NCI-H446 (cell line): ENCODE results near the gene PPIB.

Experiments used
- DNase-seq, 2 experiments: peaks; one replicate each; lab custom pipeline; 2025; lab: John Stamatoyannopoulos, UW

Gene PPIB

DNA sequence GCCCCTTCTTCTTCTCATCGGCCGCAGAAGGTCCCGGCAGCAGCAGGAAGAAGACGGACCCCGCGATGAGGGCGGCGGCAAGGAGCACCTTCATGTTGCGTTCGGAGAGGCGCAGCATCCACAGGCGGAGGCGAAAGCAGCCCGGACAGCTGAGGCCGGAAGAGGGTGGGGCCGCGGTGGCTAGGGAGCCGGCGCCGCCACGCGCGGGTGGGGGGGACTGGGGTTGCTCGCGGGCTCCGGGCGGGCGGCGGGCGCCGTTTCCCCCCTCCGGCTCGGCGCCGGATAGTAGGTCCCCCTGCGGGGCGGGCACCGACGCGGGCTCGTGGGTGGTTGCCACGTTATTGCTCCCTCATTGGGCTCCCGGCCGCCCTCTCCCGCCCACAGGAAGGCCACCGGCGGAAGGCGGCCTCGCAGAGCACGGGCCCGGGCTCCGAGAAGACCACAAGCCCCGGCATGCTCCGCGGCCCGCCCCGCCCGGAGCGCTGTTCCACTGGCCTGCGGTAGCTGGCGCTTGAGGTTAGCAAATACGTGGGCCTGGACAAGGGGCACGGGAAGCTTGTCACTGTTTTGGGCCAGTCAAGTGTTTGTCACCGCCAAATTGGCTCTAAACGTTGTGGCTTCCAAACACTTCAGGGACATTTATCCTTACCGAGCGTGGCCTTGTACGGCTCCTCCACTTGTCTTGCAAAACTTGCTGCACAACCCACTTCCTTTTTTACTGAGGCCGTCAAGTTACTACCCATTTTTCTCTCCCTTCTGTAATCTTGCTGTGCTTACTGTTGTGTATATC is at the start of gene PPIB:
TSS of gene PPIB (minus strand) at position 154 of the 790 bp plus-strand sequence. CDS start at position 118, 36 bp downstream.
- peak; percentile 81 to 96 for DNase-seq

DNA sequence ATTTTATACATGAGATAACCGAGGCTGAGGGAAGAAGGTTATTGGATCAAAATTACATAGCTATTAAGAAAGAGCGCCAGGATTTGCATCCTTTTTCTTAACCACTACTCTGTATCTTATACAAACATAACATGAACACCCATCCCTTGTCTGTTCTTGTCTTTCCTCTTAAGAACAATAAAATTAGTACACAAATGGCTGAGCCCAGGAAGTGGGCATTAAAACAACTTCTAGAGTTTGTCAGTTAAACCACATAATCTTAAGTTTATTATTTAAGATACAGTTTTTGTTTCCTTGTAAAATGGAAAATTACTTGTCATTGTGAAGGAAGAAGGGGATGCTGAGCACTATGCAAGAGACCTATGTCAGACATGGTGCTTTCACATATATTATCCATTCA is 48.9 kb upstream of the PPIB start:
- no peak for DNase-seq

DNA sequence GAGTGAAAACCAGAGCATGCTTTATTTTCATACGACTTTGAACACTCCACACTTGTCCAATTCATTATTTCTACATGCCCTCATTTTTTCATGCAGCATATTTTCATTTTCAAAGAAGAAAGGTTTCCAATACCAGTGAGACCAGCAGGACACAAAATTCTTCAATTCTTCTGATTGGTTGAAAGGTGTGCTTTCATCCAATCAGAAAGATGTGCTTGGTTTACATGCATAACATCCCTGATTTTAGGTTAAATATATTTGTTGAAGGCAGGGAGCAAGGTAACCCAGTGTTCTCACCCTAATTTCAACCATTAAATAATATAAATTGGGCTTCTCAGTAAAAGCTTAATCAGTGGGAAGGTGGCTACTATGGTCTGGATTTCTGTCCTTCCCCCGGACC is 47.5 kb upstream of the PPIB start:
- DNase-seq = no peak

DNA sequence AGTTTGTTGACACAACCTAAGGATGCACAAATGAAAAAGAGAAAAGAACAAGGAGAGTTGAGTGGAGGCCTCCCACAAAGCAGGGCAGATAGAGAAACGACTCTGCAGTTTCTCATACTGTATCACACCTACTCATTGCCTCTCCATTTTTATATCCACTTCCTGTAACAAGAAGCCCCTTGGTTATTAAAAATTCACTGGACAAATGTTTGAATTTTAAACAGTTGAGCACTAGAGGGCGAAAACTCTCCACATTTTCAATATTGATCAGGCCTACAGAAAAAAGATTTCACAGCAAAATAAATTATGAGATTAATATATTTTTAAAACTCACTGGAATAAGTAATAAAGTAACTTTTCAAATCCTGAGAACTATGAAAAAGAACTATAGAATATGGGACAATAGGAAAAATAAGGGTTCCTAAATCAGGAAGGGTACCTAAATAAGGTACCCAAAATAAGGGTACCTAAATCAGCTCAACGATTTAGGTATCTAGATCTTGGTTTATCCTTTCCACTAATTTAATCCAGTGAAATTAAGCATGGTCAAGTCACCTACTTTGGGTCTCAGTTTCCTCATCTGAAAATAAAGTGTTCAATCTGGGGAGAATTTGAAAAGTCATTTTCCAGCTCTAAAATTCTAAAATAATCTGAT is 47.0 kb upstream of the PPIB start:
- DNase-seq = peak; percentile 9 to 42

DNA sequence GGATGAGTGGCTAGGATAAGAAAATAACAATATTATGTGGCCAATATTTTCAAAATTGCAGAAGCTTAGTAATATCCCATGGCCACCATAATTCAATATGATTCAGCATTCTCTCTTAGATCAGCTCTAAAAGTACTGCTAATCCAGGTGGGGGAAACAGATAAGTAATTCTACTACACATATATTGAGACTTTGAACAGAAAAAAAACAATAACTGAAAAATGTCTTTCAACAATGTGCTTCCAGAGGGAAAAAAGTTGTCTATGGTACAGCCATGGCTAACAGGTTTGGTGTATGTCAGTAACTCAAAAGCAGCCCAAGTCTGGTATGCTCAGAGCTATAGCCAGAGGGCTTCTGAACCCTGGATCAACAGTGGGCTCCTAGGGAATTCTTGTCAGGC is 42.4 kb upstream of the PPIB start:
- DNase-seq = no peak

DNA sequence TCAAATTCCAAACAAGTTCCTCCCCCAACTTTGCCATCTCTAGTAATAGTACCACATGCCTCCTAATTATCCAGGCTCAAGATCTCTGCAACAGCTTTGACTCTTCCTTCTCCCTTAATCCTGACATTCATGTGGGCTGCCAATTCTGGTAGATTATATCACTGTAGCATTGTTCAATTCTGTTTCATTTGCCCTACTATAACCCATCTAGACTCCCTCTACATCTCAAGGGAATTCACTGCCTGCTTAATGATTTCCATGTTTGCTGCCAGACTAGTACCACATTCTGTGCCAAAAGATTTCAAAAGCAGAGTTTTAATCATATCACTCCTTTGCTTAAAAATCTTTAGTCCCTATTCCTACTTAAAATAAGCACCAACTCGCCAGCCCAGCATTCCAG is 34.6 kb upstream of the PPIB start:
- DNase-seq = peak in 1 of 2 experiments; percentile 33

DNA sequence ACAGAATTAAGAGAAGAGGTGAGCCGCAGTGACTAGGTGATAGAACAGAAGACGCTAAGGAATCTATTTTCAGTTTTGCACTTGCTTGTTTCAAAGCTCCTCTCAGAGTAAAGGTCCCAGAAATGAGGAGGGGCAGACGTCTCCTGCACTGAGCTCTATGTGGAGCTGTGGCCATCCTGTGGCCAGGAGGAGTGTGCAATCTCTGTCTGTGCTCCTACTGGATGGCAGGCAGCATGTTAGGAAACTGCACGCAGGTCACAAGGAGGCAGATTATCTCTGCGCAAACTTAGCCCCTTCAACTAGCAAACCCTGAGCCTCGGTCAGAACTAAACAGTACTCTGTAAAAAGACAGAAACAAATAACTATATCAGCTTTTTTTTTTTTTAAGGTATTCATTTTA is 31.1 kb upstream of the PPIB start:
- no peak for DNase-seq

DNA sequence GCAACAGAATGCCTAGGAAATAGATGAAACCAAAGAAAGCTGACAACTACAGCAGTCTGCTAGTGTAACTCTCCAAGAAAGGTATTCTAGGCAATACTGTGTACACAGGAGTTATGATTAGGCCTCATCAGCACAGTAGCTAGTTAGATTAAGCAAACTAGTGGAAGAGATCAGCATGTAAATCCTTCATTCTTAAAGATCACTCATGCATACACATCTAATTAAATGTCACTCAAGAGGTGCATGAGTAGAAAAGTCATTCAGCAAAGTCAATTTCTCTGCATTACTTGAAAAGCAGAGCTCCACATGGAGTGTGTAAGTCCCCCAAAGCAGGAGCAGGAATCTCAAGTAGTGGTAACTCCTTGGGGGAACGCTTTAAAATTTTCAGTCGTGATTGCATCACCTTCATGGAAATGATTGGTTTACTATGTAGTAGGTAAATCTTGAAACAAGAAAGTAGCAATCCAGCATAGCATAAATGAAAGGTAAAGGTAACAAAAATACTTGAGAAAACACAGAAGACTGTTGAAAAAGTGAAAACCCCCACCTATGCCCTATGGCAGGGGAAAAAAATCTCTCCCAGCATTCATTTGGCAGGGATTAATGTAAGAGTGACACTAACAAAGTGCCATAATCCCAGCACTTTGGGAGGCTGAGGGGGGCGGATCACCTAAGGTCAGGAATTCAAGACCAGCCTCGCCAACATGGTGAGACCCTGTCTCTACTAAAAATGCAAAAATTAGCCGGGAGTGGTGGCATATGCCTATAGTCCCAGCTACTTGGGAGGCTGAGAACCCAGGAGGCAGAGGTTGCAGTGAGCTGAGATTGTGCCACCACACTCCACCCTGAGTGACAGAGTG is 29.4 kb upstream of the PPIB start:
- DNase-seq = no peak

DNA sequence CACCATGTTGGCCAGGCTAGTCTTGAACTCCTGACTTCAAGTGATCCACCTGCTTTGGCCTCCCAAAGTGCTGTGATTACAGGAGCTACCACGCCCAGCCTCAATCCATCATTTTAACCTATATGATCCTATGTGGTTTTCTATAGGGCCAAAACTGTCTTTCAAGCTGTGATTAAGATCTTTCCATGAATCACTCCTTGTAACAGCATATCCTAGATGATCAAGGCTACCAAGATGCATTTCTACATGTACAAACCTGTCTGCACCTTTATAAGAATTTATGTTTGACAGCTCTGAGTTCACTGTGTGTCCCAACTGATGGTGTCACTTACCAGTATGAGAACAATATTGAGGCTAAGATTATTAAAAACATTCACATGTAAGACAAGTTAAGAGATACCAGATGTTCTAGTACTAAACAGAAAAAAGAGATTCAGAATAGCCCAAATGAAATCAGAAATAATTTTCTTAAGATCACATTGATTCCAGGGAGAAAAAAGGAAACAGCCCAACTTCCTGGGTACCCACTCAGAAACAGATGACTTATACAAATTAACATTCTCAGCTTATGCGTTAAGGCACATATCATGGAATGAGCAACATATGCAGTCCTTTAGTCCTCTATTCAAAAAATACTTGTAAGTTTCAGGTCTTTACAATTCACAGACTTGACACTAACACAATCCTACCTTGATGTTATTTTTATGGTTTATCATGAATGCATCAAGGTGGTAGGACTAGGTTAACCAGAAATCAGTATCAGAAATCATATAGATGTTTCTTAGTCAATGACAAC is 24.8 kb upstream of the PPIB start:
- DNase-seq = no peak

DNA sequence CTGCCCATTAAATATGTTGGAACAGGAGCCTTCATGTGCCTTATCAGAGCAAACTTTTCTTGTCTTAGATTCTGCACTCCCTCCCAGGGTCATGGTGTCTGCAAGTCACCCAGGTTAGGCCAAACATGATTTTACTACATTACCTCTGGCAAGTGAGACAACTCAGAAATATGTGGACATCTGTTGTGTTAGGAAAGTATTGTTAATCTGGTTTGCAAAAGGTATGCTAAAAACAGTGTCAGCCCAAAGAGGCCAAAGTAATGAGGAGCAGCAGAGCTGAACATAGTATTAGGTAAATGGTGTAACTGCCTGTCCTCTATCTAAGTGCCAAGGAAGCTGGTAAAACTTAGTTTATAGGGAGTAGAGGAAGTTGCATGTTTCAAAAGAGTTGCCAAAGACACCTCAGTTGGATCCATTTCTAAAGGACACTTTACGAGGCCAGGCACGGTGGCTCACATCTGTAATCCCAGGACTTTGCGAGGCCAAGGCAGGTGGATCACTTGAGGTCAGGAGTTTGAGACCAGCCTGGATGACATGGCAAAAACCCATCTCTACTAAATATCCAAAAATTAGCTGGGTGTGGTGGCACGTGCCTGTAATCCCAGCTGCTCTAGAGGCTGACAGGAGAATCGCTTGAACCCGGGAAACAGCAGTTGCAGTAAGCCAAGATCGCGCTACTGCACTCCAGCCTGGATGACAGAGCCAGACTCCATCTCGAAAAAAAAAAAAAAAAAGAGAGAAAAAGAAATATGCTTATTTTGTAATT is 22.5 kb upstream of the PPIB start:
- DNase-seq = no peak

DNA sequence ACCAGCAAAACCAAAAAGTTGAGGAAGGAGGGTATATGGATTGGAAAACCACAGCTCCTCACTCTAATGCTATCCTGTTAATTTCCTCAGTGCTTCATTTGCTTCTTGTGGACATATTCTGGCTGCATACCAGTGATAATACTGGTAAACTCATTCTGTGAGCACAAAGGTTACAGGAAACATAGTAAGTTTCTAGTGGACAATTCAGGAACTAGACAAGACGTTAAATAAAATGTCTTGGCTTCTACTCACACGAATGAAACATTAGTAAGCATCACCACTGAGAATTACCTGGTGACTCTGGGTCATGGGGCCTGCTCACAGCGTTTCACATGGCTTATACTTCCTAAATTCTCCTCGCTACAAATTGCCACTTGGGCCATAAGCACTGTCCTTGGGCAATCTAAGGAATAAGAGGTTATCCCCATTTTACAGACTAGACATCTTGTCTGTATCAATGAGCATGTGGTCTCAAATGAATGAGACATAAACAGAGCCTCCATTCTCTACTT is 20.1 kb upstream of the PPIB start:
- no peak for DNase-seq

DNA sequence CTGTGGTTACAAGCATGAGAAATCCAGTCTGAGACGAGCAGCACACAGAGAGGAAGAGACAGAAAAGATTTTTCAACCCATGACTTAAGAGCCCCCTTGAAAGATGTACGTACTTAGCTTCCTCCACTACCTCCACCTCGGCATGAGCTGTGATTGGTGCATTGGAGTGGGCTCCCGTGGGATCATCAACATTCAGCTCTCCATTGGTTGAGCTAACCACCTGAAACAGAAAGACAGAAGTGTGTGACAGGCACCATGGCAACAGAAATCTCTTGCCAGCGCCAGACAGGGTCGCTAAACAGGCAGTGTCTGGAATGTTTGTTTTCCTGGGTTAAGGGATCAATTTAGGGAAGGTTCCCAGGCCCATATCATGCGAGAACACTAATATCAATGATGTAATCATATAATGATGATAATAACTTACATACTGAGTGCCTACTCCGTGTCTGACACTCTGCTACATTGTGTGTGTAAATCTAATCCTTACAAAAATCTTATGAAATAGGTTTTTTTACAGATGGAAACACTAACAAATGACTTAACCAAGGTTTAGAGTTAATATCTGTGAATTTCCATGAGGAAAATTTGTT is 17.5 kb upstream of the PPIB start:
- no peak for DNase-seq

DNA sequence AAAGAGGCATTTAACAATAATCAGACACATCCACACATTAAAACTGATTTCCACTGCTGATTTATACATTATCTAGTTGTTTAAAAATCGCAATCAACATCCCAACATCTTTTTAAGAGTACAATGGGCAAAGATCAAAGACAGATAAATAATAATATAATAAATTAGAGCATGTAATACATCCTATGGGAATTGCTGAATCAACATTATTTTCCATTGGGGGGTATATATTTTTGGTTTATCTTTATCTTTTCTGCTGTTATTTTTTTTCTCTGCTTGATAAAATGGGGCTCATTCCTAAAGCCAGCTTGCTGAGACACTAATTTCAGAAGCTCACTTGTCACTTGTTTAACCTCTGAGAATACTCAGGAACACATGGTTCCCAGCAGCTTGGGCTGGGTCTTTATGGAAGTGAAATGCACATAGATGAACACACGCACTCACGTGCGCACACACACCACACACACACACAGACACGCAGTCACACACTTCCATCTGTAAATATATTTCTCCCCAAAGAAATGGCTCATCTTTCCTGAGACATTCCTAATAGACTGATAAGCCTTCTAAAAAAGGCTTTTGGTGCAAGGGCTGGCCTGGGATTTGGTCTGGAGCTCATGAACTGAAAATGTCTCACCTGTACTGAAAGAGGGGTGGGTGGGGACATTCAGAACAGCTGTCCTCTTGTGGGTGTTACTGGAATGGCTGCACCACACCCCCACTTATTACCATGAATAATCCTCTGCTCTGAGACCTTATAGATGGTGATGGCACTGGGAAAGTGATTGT is 3.5 kb upstream of the PPIB start:
- no peak for DNase-seq

DNA sequence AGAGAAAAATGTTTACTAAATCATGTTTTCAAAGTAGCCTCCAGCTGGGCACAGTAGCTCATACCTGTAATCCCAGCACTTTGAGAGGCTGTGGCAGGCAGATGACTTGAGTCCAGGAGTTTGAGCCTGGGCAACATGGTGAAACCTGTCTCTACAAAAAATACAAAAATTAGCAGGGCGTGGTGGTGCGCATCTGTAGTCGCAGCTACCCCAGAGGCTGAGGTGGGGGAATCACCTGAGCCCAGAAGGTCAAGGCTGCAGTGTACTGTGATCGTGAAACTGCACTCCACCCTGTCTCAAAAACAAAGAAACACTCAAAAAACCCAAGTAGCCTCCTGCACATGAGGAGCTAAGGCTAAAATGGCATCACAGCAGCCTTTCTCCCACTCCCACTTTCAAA is 1.6 kb upstream of the PPIB start:
- no peak for DNase-seq

DNA sequence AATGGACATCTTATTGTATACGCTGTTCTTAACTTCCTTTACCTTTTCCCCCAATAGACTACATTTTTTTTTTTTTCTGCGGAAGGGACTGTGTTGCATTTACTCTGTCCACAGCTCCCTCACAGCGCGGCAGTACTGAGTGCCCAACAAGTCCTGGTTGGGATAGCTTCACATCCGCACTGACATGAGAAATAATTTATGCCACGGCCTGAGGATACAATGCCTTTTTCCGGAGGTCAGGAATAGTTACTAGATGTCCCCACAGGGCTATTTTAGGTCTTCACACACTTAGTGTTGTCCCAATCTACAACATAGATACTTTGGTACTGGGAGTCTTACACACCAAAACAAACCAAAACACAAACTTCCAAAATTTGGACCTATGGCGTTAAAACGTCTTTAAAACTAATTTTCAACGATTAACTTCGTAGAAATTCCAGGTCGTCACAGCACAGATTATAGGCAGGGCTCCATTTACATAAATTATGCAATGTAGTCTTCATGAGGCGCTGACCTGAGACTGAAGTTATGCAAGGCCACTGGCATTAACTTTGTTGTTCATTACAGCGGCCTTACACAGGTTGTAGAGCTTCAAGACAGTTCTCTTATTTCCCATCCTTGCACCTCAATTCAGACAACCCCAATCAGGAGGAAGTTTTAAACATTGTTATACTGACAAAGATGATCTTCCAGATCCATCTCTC is 989 bp upstream of the PPIB start:
- no peak for DNase-seq

DNA sequence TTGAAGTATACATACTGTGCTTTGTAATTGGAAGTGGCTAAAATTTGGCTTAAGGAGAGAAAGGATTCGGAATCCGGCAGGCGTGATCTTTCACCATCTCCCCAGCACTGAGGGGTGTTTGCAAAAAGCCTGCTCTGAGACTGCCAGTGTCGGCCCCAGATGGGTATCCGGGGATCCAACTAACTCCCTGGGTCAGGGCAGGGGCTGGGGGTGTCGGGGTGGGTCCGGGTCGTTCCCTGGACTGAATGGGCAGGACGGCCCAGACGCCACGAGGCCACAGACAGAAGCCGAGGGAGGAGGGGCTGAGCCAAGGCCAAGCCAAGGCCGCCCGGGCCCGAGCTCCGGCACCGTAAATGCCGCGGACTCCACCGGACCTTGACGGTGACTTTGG is 349 bp downstream of the PPIB start:
- DNase-seq = no peak

DNA sequence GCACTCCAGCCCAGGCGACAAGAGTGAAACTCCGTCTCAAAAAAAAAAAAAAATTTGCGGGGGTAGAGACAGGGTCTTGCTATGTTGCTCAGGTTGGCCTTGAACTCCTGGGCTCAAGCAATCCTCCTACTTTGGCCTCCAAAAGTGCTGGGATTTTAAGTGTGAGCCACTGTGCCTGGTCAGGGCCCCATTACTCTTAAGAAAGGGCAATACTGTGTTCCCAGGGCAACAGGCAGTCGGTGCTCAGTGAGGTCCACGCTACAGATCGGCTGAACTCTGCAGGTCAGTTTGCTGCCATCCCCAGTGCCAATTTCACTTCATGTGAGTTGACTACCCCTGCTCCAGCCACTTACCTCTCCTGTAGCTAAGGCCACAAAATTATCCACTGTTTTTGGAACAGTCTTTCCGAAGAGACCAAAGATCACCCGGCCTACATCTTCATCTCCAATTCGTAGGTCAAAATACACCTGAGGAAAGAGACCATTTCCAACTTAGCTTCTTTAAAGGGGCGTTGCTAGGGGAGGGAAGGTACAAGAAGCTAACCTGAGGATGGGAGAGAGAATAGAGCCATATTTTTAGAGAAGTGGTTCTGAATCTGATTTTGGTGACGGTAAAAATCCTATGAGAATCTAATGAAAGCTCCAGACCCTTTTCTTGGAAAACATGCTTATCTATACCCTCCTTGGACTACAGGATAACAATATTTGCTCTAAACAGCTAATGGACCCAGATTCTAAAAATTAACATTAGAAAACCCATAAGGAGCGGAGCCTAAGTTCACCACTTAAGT is 939 bp downstream of the PPIB start:
- no peak for DNase-seq
